Bone marrow (tissue), 2 donors: ENCODE measurements around the gene NFS1.
"Not testable (repeated sequence)": the region's sequence is repeated elsewhere in the genome, so short reads cannot be mapped to it uniquely, and the experiment has no call there.

Experiments
- DNase-seq, 2 donors: peaks; one replicate each; lab custom pipeline; 2025; lab: John Stamatoyannopoulos, UW

NFS1 gene

GRCh38 chr20:35699127-35699956 is at the start of gene NFS1, which contains the start of gene ROMO1:
Gene NFS1, minus strand, starts transcription at chr20:35699352. Its CDS starts 64 bp downstream, at chr20:35699288.
Gene ROMO1, plus strand, starts transcription at chr20:35699405. Its CDS starts 228 bp downstream, at chr20:35699633.
- DNase-seq, result peak; percentile 70 to 74

- DNase-seq, result not testable (repeated sequence)
Measured at GRCh38 chr20:35744492-35744841, 45.3 kb upstream of the NFS1 start.

- peak; percentile 3 to 80 for DNase-seq
Measured at GRCh38 chr20:35743693-35744491, 44.7 kb upstream of the NFS1 start.

GRCh38 chr20:35742741-35743523 is 43.8 kb upstream of the NFS1 start:
- peak in 1 of 2 donors; percentile 19 for DNase-seq

- peak; percentile 97 to 100 for DNase-seq
Measured at GRCh38 chr20:35741892-35742740, 43.0 kb upstream of the NFS1 start, which contains the start of gene RBM39. Gene RBM39, minus strand, starts transcription at chr20:35742260. Its CDS starts 1,386 bp downstream, at chr20:35740874.

- no peak for DNase-seq
Measured at GRCh38 chr20:35739294-35740163, 40.4 kb upstream of the NFS1 start.

GRCh38 chr20:35738410-35739179 is 39.4 kb upstream of the NFS1 start:
- DNase-seq, result no peak

- no peak for DNase-seq
Measured at GRCh38 chr20:35737865-35738333, 38.7 kb upstream of the NFS1 start.

- no peak for DNase-seq
Measured at GRCh38 chr20:35735826-35736470, 36.8 kb upstream of the NFS1 start.

GRCh38 chr20:35734777-35735649 is 35.9 kb upstream of the NFS1 start:
- no peak for DNase-seq

GRCh38 chr20:35734374-35734773 is 35.2 kb upstream of the NFS1 start:
- DNase-seq, result no peak

GRCh38 chr20:35732644-35732982 is 33.5 kb upstream of the NFS1 start:
- DNase-seq, result no peak

- no peak for DNase-seq
Measured at GRCh38 chr20:35731862-35732643, 32.9 kb upstream of the NFS1 start.

GRCh38 chr20:35731469-35731788 is 32.3 kb upstream of the NFS1 start:
- no peak for DNase-seq

GRCh38 chr20:35730583-35731468 is 31.7 kb upstream of the NFS1 start:
- DNase-seq, result no peak
